AG10803 (cell line): Measurements from ENCODE around the gene MOCOS.

Experiments
- DNase-seq: peaks from one replicate; pipeline ENCODE4 v3.0.0; 2010; ENCODE audit warnings: low read depth
- H3K4me3 ChIP-seq: 2 replicates; pipeline ENCODE4 v1.5.1; 2011; ENCODE audit warnings: mild to moderate bottlenecking, low read length, control low read depth
- CTCF ChIP-seq: conservative IDR thresholded peaks from 2 replicates; pipeline ENCODE4 v1.5.1; 2011; ENCODE audit warnings: mild to moderate bottlenecking, low read length, control low read depth, inconsistent platforms

Gene MOCOS

GRCh38 chr18:36271153-36271552 is 83.9 kb downstream of the MOCOS start:
- no peak overlapping the region for H3K4me3 ChIP-seq
- TF ChIP-seq CTCF: no peak
- DNase-seq: no peak

- no peak for TF ChIP-seq CTCF
- DNase-seq: no peak
- no peak overlapping the region for H3K4me3 ChIP-seq
These were observed 86.0 kb downstream of the MOCOS start for GRCh38 chr18:36273347-36273746.

GRCh38 chr18:36274083-36274715 is 86.9 kb downstream of the MOCOS start:
- DNase-seq: no peak
- H3K4me3 ChIP-seq: no peak overlapping the region
- TF ChIP-seq CTCF: no peak

- no peak for TF ChIP-seq CTCF
- no peak for DNase-seq
These were observed 88.3 kb downstream of the MOCOS start for GRCh38 chr18:36275561-36275960.

GRCh38 chr18:36279001-36279400 is 91.7 kb downstream of the MOCOS start:
- TF ChIP-seq CTCF: no peak
- H3K4me3 ChIP-seq: no peak overlapping the region
- no peak for DNase-seq

More at GRCh38 chr18:36275561-36275960, 88.3 kb downstream of the MOCOS start:
- no peak overlapping the region for H3K4me3 ChIP-seq

GRCh38 chr18:36281936-36282335 is 94.6 kb downstream of the MOCOS start:
- H3K4me3 ChIP-seq: no peak overlapping the region
- TF ChIP-seq CTCF: no peak

GRCh38 chr18:36283448-36283847 is 96.2 kb downstream of the MOCOS start:
- no peak for DNase-seq
- no peak overlapping the region for H3K4me3 ChIP-seq
- TF ChIP-seq CTCF: no peak

More at GRCh38 chr18:36281936-36282335, 94.6 kb downstream of the MOCOS start:
- no peak for DNase-seq
